Measurements from ENCODE around the gene VENTX.

GRCh38 chr10:133213641-133214467 lies 23.8 kb upstream of the VENTX start:
- TF ChIP-seq CTCF (conservative IDR thresholded peaks at IDR 0.05; ENCODE audit: low read depth, low read length), result no peak
- TF ChIP-seq EZH2 (IDR thresholded peaks at IDR 0.05; ENCODE audit: low read length, unreplicated experiment), result no peak

Data from PC-3 (cell line).